ENCODE results near the gene LHFPL6. TPM values are rescaled to one million over a fixed set of nuclear protein-coding genes. Genes with fewer than 3 reads are reported as not detected.
A peak's percentile ranks its signal among the peaks of the same experiment; 100 is the strongest.

Gene LHFPL6
- polyA plus RNA-seq, 3 donors: 0.14 to 0.59 (median 0.46) TPM

DNA sequence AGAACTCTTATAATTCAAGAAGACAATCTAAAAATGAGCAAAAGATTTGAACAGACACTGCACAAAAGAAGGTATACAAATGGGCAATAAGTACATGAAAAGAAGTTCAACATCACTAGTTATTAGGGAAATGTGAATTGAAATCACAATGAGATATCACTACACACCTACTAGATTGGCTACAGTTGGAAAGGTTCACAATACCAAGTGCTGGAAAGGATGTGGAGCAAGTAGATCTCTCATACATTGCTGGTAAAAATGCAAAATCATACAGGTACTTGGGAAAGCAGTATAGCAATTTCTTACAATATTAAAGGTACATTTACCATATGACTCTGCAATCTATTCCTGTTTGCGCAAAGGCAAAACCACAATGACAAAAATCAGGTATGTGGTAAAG, 145.7 kb downstream of the LHFPL6 start:
- Mint-ChIP-seq H3K36me3 (no peaks in the 10 kb centered on the region), H3K9me3 (peaks cover 0 to 6% (median 3%) of the 10 kb centered on the region in 7 donors), H3K27ac (no peak overlapping the region), H3K27me3 (ENCODE audit: low read depth in 3 of 3) (peaks cover 0 to 2% (median 1%) of the 10 kb centered on the region in 3 donors), H3K4me3 (no peak overlapping the region), H3K4me1 (peaks cover 8% of the 10 kb centered on the region)
- Histone ChIP-seq H3K4me1 (ENCODE audit: control insufficient read depth in 1 of 2, insufficient read depth in 2 of 2, low read length in 2 of 2) (peaks cover 8 to 9% of the 10 kb centered on the region in 2 donors), H3K9ac (ENCODE audit: insufficient read depth, low read length, poor library complexity, severe bottlenecking) (no peak overlapping the region), H3K27ac (ENCODE audit: low read depth in 1 of 2, low read length in 2 of 2) (no peak overlapping the region), H4K20me1 (ENCODE audit: insufficient read depth, low read length) (no peaks in the 10 kb centered on the region), H3K9me3 (replicated peaks in 1 of 2; ENCODE audit: control insufficient read depth in 1 of 2, insufficient read depth in 1 of 2, low read length in 2 of 2) (no peaks in the 10 kb centered on the region), H3K27me3 (ENCODE audit: control insufficient read depth in 2 of 2, insufficient read depth in 2 of 2, low read length in 2 of 2) (no peaks in the 10 kb centered on the region), H2AFZ (ENCODE audit: insufficient read depth, low read depth, low read length, poor library complexity, severe bottlenecking) (no peak overlapping the region), H3K4me3 (replicated peaks in 1 of 3; ENCODE audit: low read depth in 2 of 3, low read length in 3 of 3) (no peak overlapping the region), H3K4me2 (replicated peaks; ENCODE audit: extremely low read depth, low read length, poor library complexity, severe bottlenecking) (no peak overlapping the region), H3K36me3 (replicated peaks in 1 of 2; ENCODE audit: control insufficient read depth in 1 of 2, insufficient read depth in 2 of 2, low read length in 2 of 2) (no peaks in the 10 kb centered on the region), H3K79me2 (ENCODE audit: insufficient read depth, low read length) (no peaks in the 10 kb centered on the region)
- DNase-seq: no peak
- intact Hi-C loops (cut with micrococcal nuclease): no loop called here
- WGBS (ENCODE audit: insufficient coverage): no CpG with 5 or more reads among the region's 1 CpG
- no peak for TF ChIP-seq CTCF (IDR thresholded peaks at IDR 0.05)

DNA sequence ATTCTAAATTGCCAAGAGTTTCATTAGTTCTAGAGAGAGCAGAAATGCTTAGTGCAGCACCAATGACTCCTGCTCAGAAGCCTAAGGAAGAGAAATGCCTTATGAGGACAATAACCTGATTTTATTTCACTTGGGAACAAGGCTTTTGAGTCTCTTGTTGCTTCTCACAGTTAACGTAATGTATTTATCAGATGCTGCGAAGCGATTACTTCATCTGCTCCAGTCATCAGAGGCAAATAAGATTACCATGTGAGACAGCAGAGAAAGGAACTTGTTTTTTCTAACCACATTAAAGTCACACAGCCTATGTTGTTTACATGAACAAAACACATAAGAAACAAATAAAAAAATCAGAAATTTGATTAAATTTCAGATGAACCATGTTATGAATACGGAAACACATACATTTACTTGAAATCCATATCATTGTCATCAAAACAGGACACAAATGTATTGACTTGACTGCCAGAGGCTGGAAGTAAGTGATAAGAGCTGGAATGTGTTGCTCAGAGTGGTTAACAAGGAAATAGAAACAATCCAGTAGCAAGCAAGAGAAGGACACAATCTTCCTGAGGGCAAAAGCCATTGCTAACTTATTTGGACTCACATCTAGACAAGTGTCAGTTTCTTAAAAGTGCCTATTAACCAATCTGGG, 147.3 kb downstream of the LHFPL6 start:
- peaks cover 0 to 6% (median 3%) of the 10 kb centered on the region in 7 donors for H3K9me3 Mint-ChIP-seq
- no peaks in the 10 kb centered on the region for H3K36me3 Mint-ChIP-seq
- peaks cover 24% of the 10 kb centered on the region for H3K4me1 Mint-ChIP-seq
- peaks cover 0 to 1% (median 0%) of the 10 kb centered on the region in 3 donors for H3K27me3 Mint-ChIP-seq (ENCODE audit: low read depth in 3 of 3)
- Histone ChIP-seq H3K79me2 (ENCODE audit: insufficient read depth, low read length) (no peaks in the 10 kb centered on the region), H3K27me3 (ENCODE audit: control insufficient read depth in 2 of 2, insufficient read depth in 2 of 2, low read length in 2 of 2) (no peaks in the 10 kb centered on the region), H3K9me3 (replicated peaks in 1 of 2; ENCODE audit: control insufficient read depth in 1 of 2, insufficient read depth in 1 of 2, low read length in 2 of 2) (no peaks in the 10 kb centered on the region), H3K9ac (ENCODE audit: insufficient read depth, low read length, poor library complexity, severe bottlenecking) (no peak overlapping the region), H4K20me1 (ENCODE audit: insufficient read depth, low read length) (no peaks in the 10 kb centered on the region), H3K4me3 (replicated peaks in 1 of 3; ENCODE audit: low read depth in 2 of 3, low read length in 3 of 3) (no peak overlapping the region), H3K4me2 (replicated peaks; ENCODE audit: extremely low read depth, low read length, poor library complexity, severe bottlenecking) (no peak overlapping the region), H3K4me1 (ENCODE audit: control insufficient read depth in 1 of 2, insufficient read depth in 2 of 2, low read length in 2 of 2) (peaks cover 17 to 25% of the 10 kb centered on the region in 2 donors), H3K36me3 (replicated peaks in 1 of 2; ENCODE audit: control insufficient read depth in 1 of 2, insufficient read depth in 2 of 2, low read length in 2 of 2) (no peaks in the 10 kb centered on the region), H3K27ac (ENCODE audit: low read depth in 1 of 2, low read length in 2 of 2) (no peak overlapping the region), H2AFZ (ENCODE audit: insufficient read depth, low read depth, low read length, poor library complexity, severe bottlenecking) (no peak overlapping the region)
- DNase-seq: no peak
- TF ChIP-seq CTCF (IDR thresholded peaks at IDR 0.05): no peak
- no CpG with 5 or more reads among the region's 4 CpGs for WGBS (ENCODE audit: insufficient coverage)
- H3K4me3 Mint-ChIP-seq: no peak overlapping the region
- intact Hi-C loops (cut with micrococcal nuclease): no loop called here
- H3K27ac Mint-ChIP-seq: peak overlapping the region in 1 of 7 donors; percentile 54

All from CD14-positive monocyte (primary cell).